OCI-LY1 (cell line): Measurements from ENCODE around the gene CCIN.

Source experiments
- CTCF ChIP-seq: fragments of 200-600 bp; sonication (generic), shearing (Covaris generic); IDR thresholded peaks from 2 replicates; pipeline ENCODE4 v1.5.1; 2017; ENCODE audit warnings: mild to moderate bottlenecking, antibody characterized with exemption, low read length, moderate library complexity, mixed read lengths
- EZH2 ChIP-seq: fragments of 200-600 bp; sonication (generic), shearing (Covaris generic); IDR thresholded peaks from 2 replicates; pipeline ENCODE4 v1.8.0; 2017; ENCODE audit warnings: borderline replicate concordance, mixed run types, mild to moderate bottlenecking, antibody characterized with exemption, low read length, moderate library complexity, mixed read lengths

DNA sequence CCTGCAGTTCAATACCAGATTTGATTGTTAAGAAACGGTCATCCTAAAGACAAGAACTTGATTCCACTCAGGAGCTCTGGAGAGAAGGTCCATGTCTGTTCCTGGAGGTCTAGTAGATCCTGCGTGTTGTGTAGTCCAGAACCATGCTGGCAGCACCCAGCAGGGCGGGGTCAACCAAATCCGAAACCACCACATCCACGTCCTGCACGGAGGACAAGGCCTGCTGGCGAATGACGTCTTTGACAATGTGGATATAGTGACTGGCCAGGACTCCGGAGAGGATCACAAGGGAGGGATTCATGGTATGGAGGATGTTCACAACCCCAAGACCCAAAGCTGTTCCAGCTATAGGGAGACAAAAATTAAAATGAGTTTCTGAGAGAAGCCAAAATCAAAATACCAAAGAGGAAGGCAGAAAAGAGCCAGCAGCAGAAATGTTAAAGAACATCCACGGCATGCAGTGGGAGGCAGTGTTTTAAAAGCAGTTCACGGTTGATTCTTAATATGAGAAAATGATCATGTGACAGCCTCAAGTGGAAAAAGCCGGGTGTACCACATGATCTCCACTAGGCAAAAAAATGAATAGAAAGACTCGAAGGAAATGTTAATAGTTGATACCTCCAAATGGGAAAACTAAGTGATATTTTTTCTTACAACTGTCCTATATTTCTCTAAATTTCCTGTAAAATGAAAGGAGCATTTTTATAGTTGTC, 48.2 kb downstream of the CCIN start:
- TF ChIP-seq CTCF (no peak), EZH2 (no peak)
